Liver (tissue), 3 donors: ENCODE data around the gene GPR176.

Experiments
- FOXA1 ChIP-seq: IDR thresholded peaks from 2 replicates; pipeline ENCODE4 v1.6.1; 2016; ENCODE audit warnings: antibody characterized with exemption
- GABPA ChIP-seq, 2 donors: IDR thresholded peaks in 1 of 2; conservative IDR thresholded peaks in 1 of 2; 2 replicates each; pipeline ENCODE4 v1.6.1; 2016; ENCODE audit warnings: antibody characterized with exemption in 2 of 2, mild to moderate bottlenecking in 1 of 2, moderate library complexity in 1 of 2
- HNF4A ChIP-seq, 2 donors: conservative IDR thresholded peaks; 2 replicates each; pipeline ENCODE4 v1.6.1; 2016; ENCODE audit warnings: antibody characterized with exemption in 2 of 2, mild to moderate bottlenecking in 2 of 2
- JUND ChIP-seq, 2 donors: IDR thresholded peaks; 2 replicates each; pipeline ENCODE4 v1.6.1; 2016; ENCODE audit warnings: antibody characterized with exemption in 2 of 2
- MAX ChIP-seq: IDR thresholded peaks from 2 replicates; pipeline ENCODE4 v1.6.1; 2016; ENCODE audit warnings: antibody characterized with exemption
- RAD21 ChIP-seq, 2 donors: IDR thresholded peaks; 2 replicates each; pipeline ENCODE4 v1.6.1; 2016; ENCODE audit warnings: antibody characterized with exemption in 2 of 2, mild to moderate bottlenecking in 2 of 2
- SP1 ChIP-seq: IDR thresholded peaks from 2 replicates; pipeline ENCODE4 v1.6.1; 2018; ENCODE audit warnings: antibody characterized with exemption, mild to moderate bottlenecking
- TAF1 ChIP-seq: conservative IDR thresholded peaks from 2 replicates; pipeline ENCODE4 v1.6.1; 2016; ENCODE audit warnings: antibody characterized with exemption, mild to moderate bottlenecking
- YY1 ChIP-seq: IDR thresholded peaks from 2 replicates; pipeline ENCODE4 v1.6.1; 2016; ENCODE audit warnings: antibody characterized with exemption, mild to moderate bottlenecking
- TF ChIP-seq, protein P1 (sequence below): IDR thresholded peaks from 2 replicates; pipeline ENCODE4 v1.6.1; 2016; ENCODE audit warnings: antibody characterized with exemption, mild to moderate bottlenecking
- TF ChIP-seq, protein P2 (sequence below): fragments of 150-350 bp; IDR thresholded peaks from 2 replicates; pipeline ENCODE4 v1.5.1; 2017; ENCODE audit warnings: improper control_type of control experiment, low read depth, low read length; ENCODE audit not compliant: missing input control
- TF ChIP-seq, protein P3 (sequence below): IDR thresholded peaks from 2 replicates; pipeline ENCODE4 v1.6.1; 2016; ENCODE audit warnings: antibody characterized with exemption
- TF ChIP-seq, protein P4 (sequence below): IDR thresholded peaks from 2 replicates; pipeline ENCODE4 v1.6.1; 2016; ENCODE audit warnings: antibody characterized with exemption
- donor health status: healthy.
- donor health status: healthy.

GRCh38 chr15:39886418-39886817 lies 33.6 kb downstream of the GPR176 start:
- TF ChIP-seq, protein P1, sequence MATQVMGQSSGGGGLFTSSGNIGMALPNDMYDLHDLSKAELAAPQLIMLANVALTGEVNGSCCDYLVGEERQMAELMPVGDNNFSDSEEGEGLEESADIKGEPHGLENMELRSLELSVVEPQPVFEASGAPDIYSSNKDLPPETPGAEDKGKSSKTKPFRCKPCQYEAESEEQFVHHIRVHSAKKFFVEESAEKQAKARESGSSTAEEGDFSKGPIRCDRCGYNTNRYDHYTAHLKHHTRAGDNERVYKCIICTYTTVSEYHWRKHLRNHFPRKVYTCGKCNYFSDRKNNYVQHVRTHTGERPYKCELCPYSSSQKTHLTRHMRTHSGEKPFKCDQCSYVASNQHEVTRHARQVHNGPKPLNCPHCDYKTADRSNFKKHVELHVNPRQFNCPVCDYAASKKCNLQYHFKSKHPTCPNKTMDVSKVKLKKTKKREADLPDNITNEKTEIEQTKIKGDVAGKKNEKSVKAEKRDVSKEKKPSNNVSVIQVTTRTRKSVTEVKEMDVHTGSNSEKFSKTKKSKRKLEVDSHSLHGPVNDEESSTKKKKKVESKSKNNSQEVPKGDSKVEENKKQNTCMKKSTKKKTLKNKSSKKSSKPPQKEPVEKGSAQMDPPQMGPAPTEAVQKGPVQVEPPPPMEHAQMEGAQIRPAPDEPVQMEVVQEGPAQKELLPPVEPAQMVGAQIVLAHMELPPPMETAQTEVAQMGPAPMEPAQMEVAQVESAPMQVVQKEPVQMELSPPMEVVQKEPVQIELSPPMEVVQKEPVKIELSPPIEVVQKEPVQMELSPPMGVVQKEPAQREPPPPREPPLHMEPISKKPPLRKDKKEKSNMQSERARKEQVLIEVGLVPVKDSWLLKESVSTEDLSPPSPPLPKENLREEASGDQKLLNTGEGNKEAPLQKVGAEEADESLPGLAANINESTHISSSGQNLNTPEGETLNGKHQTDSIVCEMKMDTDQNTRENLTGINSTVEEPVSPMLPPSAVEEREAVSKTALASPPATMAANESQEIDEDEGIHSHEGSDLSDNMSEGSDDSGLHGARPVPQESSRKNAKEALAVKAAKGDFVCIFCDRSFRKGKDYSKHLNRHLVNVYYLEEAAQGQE, result no peak
- TF ChIP-seq MAX (no peak), SP1 (no peak), RAD21 (IDR thresholded peaks at IDR 0.05) (no peak), YY1 (no peak), JUND (IDR thresholded peaks at IDR 0.05) (no peak), GABPA (IDR thresholded peaks at IDR 0.05 in 1 of 2, conservative IDR thresholded peaks at IDR 0.05 in 1 of 2) (no peak), TAF1 (no peak), HNF4A (conservative IDR thresholded peaks at IDR 0.05) (no peak), FOXA1 (no peak)
- TF ChIP-seq, protein P2, sequence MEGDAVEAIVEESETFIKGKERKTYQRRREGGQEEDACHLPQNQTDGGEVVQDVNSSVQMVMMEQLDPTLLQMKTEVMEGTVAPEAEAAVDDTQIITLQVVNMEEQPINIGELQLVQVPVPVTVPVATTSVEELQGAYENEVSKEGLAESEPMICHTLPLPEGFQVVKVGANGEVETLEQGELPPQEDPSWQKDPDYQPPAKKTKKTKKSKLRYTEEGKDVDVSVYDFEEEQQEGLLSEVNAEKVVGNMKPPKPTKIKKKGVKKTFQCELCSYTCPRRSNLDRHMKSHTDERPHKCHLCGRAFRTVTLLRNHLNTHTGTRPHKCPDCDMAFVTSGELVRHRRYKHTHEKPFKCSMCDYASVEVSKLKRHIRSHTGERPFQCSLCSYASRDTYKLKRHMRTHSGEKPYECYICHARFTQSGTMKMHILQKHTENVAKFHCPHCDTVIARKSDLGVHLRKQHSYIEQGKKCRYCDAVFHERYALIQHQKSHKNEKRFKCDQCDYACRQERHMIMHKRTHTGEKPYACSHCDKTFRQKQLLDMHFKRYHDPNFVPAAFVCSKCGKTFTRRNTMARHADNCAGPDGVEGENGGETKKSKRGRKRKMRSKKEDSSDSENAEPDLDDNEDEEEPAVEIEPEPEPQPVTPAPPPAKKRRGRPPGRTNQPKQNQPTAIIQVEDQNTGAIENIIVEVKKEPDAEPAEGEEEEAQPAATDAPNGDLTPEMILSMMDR, result no peak
- TF ChIP-seq, protein P3, sequence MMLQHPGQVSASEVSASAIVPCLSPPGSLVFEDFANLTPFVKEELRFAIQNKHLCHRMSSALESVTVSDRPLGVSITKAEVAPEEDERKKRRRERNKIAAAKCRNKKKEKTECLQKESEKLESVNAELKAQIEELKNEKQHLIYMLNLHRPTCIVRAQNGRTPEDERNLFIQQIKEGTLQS, result no peak
- TF ChIP-seq, protein P4, sequence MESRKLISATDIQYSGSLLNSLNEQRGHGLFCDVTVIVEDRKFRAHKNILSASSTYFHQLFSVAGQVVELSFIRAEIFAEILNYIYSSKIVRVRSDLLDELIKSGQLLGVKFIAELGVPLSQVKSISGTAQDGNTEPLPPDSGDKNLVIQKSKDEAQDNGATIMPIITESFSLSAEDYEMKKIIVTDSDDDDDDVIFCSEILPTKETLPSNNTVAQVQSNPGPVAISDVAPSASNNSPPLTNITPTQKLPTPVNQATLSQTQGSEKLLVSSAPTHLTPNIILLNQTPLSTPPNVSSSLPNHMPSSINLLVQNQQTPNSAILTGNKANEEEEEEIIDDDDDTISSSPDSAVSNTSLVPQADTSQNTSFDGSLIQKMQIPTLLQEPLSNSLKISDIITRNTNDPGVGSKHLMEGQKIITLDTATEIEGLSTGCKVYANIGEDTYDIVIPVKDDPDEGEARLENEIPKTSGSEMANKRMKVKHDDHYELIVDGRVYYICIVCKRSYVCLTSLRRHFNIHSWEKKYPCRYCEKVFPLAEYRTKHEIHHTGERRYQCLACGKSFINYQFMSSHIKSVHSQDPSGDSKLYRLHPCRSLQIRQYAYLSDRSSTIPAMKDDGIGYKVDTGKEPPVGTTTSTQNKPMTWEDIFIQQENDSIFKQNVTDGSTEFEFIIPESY, result no peak
